Gastrocnemius medialis (tissue), 4 donors: Measurements from ENCODE around the gene LRRC8E. TPM values are rescaled to one million over a fixed set of nuclear protein-coding genes. Genes with fewer than 3 reads are reported as not detected.

Source experiments
- ATAC-seq, 2 donors: fragments of 150-250 bp; one replicate each; pipeline ENCODE4 v1.9.1; 2016
- DNase-seq, 2 donors: peaks; one replicate each; pipeline ENCODE4 v3.0.0-alpha.2; 2019
- H3K27ac ChIP-seq, 4 donors: fragments of 200-600 bp; sonication (generic); 1 replicate in 1 of 4; 2 replicates in 3 of 4; pipeline ENCODE4 v1.5.1; 2016 to 2018; ENCODE audit warnings: mild to moderate bottlenecking in 2 of 4, moderate library complexity in 1 of 4
- H3K27me3 ChIP-seq, 3 donors: fragments of 200-600 bp; sonication (generic) in 2 of 3; 1 replicate in 1 of 3; 2 replicates in 2 of 3; pipeline versions ENCODE4 v1.5.1 to v1.6.0; 2016 to 2019; ENCODE audit warnings: mild to moderate bottlenecking in 1 of 3, moderate library complexity in 1 of 3
- H3K36me3 ChIP-seq, 2 donors: fragments of 200-600 bp; sonication (generic) in 1 of 2; one replicate each; pipeline ENCODE4 v1.5.1; 2017 to 2018
- H3K4me1 ChIP-seq, 2 donors: fragments of 200-600 bp; sonication (generic) in 1 of 2; one replicate each; pipeline ENCODE4 v1.5.1; 2016 to 2017; ENCODE audit warnings: mild to moderate bottlenecking in 2 of 2
- H3K4me3 ChIP-seq, 4 donors: fragments of 200-600 bp; sonication (generic) in 3 of 4; 1 replicate in 1 of 4; 2 replicates in 3 of 4; pipeline ENCODE4 v1.5.1; 2016 to 2019; ENCODE audit warnings: mild to moderate bottlenecking in 2 of 4
- H3K9me3 ChIP-seq, 3 donors: fragments of 200-600 bp; sonication (generic) in 2 of 3; 1 replicate in 1 of 3; 2 replicates in 2 of 3; pipeline ENCODE4 v1.5.1; 2016 to 2019
- POLR2A ChIP-seq, 2 donors: fragments of 450-650 bp; IDR thresholded peaks; one replicate each; pipeline ENCODE4 v1.6.1; 2017; ENCODE audit warnings: antibody characterized with exemption in 2 of 2, mild to moderate bottlenecking in 2 of 2, moderate library complexity in 2 of 2
- in situ Hi-C, 4 donors: fragments of 200-750 bp; cut with MboI; loops; one replicate each; pipeline versions ENCODE4 v1.15.0 to v1.8.0; 2017; ENCODE audit warnings: low sequenced_read_pairs in 4 of 4
- intact Hi-C: fragments of 100-400 bp; cut with DNase I; formaldehyde crosslinking; loops from one replicate; pipeline ENCODE4 v1.15.1; 2023; ENCODE audit warnings: low total_unique reads
- total RNA-seq, 4 donors: library from RNA; depleted of rRNA; stranded (reverse); fragments of >200 nt; gene quantifications; one replicate each; pipeline versions ENCODE4 v1.1.0 to v1.2.3, GENCODE V29; 2016
- TF ChIP-seq, protein P1 (sequence below), 5 experiments: fragments of 450-650 bp in 3 of 5; fragments of 200-600 bp in 2 of 5; sonication (generic) in 2 of 5; IDR thresholded peaks in 4 of 5; conservative IDR thresholded peaks in 1 of 5; 1 replicate in 4 of 5; 2 replicates in 1 of 5; pipeline ENCODE4 v1.5.1; 2016 to 2019; ENCODE audit warnings: antibody characterized with exemption in 5 of 5, mild to moderate bottlenecking in 3 of 5, moderate library complexity in 3 of 5

Gene LRRC8E
- total RNA-seq, 4 donors from 2014 or later, result 2.1 TPM; not detected in 3

DNA sequence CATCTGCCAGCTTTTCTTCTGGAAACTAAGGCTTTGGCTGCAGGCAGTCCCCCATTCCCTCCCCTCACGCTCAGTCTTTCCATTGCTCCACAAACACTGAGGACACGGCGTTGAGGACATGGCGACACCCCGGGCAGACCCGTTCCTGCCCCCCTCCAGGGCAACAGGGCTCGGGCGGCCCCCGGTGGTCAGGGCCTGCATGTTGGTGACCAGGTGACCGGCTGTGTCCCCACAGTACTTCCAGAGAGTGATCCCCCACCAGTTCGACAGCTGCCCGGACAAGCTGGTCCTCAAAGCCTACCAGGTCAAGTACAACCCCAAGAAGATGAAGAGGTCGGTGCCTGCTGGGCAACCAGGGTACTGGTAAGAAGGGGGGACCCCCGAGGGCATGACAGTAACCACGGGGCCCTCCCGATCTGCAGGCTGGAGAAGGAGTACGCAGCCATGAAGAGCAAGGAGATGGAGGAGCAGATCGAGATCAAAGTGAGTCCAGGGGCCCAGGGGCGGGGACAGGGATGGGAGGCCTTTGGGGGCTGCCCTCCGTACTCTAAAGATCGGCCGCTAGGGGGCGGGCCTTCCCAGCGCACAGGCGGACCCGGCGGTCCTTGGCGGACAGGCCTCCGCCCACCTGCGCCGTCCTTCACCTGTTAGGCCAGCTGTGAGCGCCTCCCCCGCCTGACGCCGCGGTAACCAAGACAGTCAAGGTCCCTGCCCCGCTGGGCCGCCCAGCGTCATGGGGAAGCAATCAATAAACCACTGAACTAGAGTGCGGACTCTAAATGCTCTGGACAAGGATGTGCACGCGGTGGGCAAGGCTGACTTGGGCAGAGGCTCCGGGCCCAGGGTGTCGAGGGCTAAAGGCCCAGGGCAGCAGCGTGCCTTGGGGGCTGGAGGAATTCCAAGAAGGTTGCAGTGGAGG, 35.2 kb upstream of the LRRC8E start:
- intact Hi-C loops, result loop anchor here (2.0 to 10.0 kb wide), 3 partner anchors 74 to 399 kb away; partner anchors contain the start of genes CTXN1 and ELAVL1
- H3K4me3 ChIP-seq, result no peak overlapping the region
- peak; percentile 45 to 72 for ATAC-seq

DNA sequence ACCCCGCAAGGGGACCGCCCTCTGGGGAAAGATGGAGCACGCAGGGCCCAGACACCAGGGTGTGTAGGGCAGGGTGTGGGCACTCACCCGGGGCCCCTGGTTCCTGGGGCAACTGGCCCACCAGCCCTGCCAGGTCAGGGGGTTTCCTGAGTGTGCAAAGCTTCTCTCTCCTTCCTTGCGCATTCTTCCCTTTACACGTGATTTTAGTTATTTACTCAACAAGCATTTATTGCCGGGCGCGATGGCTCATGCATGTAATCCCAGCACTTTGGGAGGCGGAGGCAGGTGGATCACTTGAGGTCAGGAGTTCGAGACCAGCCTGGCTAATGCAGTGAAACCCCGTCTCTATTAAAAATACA, 34.6 kb upstream of the LRRC8E start:
- H3K4me3 ChIP-seq, result no peak overlapping the region
- no peaks in the 10 kb centered on the region for H3K36me3 ChIP-seq
- no peak for TF ChIP-seq POLR2A (IDR thresholded peaks at IDR 0.05)
- TF ChIP-seq, protein P1, sequence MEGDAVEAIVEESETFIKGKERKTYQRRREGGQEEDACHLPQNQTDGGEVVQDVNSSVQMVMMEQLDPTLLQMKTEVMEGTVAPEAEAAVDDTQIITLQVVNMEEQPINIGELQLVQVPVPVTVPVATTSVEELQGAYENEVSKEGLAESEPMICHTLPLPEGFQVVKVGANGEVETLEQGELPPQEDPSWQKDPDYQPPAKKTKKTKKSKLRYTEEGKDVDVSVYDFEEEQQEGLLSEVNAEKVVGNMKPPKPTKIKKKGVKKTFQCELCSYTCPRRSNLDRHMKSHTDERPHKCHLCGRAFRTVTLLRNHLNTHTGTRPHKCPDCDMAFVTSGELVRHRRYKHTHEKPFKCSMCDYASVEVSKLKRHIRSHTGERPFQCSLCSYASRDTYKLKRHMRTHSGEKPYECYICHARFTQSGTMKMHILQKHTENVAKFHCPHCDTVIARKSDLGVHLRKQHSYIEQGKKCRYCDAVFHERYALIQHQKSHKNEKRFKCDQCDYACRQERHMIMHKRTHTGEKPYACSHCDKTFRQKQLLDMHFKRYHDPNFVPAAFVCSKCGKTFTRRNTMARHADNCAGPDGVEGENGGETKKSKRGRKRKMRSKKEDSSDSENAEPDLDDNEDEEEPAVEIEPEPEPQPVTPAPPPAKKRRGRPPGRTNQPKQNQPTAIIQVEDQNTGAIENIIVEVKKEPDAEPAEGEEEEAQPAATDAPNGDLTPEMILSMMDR (IDR thresholded peaks at IDR 0.05 in 4 of 5, conservative IDR thresholded peaks at IDR 0.05 in 1 of 5), result no peak
- in situ Hi-C loops, result no loop called here
- ATAC-seq, result no peak
- DNase-seq, result no peak
- peaks cover 0 to 3% (median 0%) of the 10 kb centered on the region in 3 donors for H3K27me3 ChIP-seq
- no peaks in the 10 kb centered on the region for H3K9me3 ChIP-seq
- H3K4me1 ChIP-seq, result peaks cover 0 to 6% of the 10 kb centered on the region in 2 donors
- intact Hi-C loops, result loop anchor here (2.0 to 10.0 kb wide), 3 partner anchors 73 to 399 kb away; partner anchors contain the start of genes CTXN1 and ELAVL1
- H3K27ac ChIP-seq, result no peak overlapping the region

More for the DNA sequence above, 35.2 kb upstream of the LRRC8E start:
- in situ Hi-C loops, result no loop called here
- H3K9me3 ChIP-seq, result no peaks in the 10 kb centered on the region
- peaks cover 0 to 6% of the 10 kb centered on the region in 2 donors for H3K4me1 ChIP-seq
- DNase-seq, result peak in 1 of 2 donors; percentile 44
- no peaks in the 10 kb centered on the region for H3K36me3 ChIP-seq
- H3K27ac ChIP-seq, result no peak overlapping the region
- peaks cover 0 to 3% (median 0%) of the 10 kb centered on the region in 3 donors for H3K27me3 ChIP-seq
- no peak for TF ChIP-seq POLR2A (IDR thresholded peaks at IDR 0.05)
- TF ChIP-seq, protein P1 (IDR thresholded peaks at IDR 0.05 in 4 of 5, conservative IDR thresholded peaks at IDR 0.05 in 1 of 5), result peak; percentile 52 to 86 (median 79)

- peaks cover 0 to under 1% of the 10 kb centered on the region in 2 donors for H3K4me1 ChIP-seq
- peaks cover 0 to 5% (median 3%) of the 10 kb centered on the region in 3 donors for H3K27me3 ChIP-seq
- TF ChIP-seq, protein P1 (IDR thresholded peaks at IDR 0.05 in 4 of 5, conservative IDR thresholded peaks at IDR 0.05 in 1 of 5), result no peak
- TF ChIP-seq POLR2A (IDR thresholded peaks at IDR 0.05), result no peak
- H3K36me3 ChIP-seq, result no peaks in the 10 kb centered on the region
- DNase-seq (no peak), ATAC-seq (no peak)
- intact Hi-C loops, result loop anchor here (10.0 kb wide), 1 partner anchor 149 kb away; the partner anchor contains the start of gene ELAVL1
- H3K9me3 ChIP-seq, result no peaks in the 10 kb centered on the region
- H3K4me3 ChIP-seq, result no peak overlapping the region
- in situ Hi-C loops, result no loop called here
- no peak overlapping the region for H3K27ac ChIP-seq
Observed at GRCh38 chr19:7855426-7856108, 32.7 kb upstream of the LRRC8E start.

- Histone ChIP-seq H3K36me3 (no peaks in the 10 kb centered on the region), H3K27me3 (peaks cover 1 to 10% (median 9%) of the 10 kb centered on the region in 3 donors), H3K27ac (no peak overlapping the region), H3K4me1 (no peaks in the 10 kb centered on the region), H3K4me3 (no peak overlapping the region), H3K9me3 (no peaks in the 10 kb centered on the region)
- TF ChIP-seq, protein P1 (IDR thresholded peaks at IDR 0.05 in 4 of 5, conservative IDR thresholded peaks at IDR 0.05 in 1 of 5), result no peak
- TF ChIP-seq POLR2A (IDR thresholded peaks at IDR 0.05), result no peak
- in situ Hi-C loops (no loop called here), intact Hi-C loops (loop anchor here (10.0 kb wide), 1 partner anchor 149 kb away; the partner anchor contains the start of gene ELAVL1)
- DNase-seq (no peak), ATAC-seq (no peak)
Observed at GRCh38 chr19:7856109-7856591, 32.2 kb upstream of the LRRC8E start.
